GM21381 (cell line): Measurements from ENCODE around the gene ZNF716.
"Not testable (repeated sequence)": the region's sequence is repeated elsewhere in the genome, so short reads cannot be mapped to it uniquely, and the experiment has no call there.

Source experiments
- ATAC-seq: cut with Tn5 transposase; IDR thresholded peaks from one replicate; pipeline ENCODE4 v1.9.1; 2021; ENCODE audit warnings: mild to moderate bottlenecking, moderate library complexity; ENCODE audit not compliant: unreplicated experiment

ZNF716 gene

DNA sequence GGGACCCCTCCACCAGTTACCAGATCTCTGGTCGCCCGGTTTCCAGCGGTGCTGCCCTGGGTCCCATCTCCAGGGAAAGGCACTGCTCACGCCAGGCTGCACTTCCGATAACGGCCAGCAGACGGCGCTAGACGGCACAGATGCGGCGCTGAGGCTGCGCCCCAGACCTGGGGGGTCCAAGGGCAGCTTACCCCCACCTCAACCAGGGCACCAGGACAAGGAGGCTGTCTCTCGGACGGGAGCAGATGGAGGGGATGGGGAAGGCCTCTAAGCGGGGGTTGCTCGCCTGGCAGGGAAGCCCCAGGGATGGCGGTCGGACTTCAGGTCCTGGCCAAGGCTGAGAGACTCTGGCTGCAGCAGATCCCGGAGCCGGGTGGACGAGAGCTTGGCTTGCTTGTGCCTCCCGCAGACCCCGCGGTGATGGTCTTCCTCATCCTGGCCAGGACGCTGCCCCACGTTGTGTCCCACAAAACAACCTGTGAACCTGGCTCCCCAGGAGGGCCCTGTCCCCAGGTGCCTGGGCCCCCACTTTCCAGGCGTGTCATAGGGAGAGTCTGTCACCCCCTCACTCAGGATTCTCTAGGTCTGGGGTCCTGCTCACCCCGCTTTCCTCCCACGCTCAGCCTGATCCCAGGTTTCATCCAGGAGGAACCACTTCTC is 23.9 kb upstream of the ZNF716 start:
- ATAC-seq, result no peak

DNA sequence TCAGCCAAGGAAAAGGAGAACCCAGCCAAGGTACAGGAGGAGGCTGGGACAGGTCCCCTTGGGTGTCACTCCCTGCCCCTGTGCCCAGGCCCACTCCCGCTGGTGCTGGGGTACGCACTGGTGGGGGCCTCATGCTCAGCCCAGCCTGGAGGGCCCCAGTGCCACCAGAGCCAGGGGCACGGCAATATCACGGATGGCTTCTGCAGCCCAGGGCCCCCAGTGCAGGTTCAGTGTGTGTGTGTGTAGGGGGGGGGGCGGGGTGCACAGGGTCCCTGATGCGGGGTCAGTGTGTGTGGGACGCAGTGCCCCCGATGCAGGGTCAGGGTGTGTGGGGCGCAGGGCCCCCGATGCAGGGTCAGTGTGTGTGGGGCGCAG is 23.4 kb upstream of the ZNF716 start:
- ATAC-seq, result no peak

DNA sequence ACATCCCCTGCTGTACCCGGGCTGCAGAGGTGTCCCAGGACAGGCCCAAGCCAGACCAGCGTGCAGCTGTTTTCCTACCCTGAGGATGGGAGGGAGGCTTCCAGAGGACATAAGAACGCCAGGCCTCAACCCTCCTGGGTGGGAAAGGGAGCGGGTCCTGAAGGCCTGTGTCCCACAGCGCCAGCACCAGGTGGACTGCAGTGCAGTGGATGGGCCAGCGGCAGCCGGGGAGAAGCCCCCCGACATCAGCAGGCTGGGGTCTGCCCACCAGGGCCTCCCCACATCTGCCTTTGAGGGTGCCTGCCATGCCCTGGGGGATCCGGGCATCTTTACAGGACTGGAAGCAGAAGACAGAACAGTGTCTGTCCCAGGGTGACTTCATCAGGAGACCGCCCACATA is 22.8 kb upstream of the ZNF716 start:
- ATAC-seq, result no peak

DNA sequence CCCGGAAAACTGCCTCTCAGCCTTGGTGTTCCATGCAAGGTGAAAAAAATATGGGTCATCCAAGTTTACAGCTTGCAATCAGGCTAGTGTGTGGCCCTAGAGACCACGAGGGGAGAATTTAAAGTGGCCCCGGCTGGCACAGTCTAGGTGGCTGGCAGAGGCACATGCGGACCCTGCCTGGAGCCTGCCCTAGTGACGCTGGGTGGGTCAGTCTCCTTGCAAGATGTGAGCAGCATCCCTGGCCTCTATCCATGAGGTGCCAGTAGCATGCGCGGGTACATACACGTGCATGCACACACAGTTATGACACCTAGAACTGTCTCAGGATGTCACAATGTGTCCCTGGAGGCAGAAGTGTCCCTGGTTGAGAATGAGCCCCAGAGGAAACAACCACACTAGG is 22.4 kb upstream of the ZNF716 start:
- no peak for ATAC-seq

DNA sequence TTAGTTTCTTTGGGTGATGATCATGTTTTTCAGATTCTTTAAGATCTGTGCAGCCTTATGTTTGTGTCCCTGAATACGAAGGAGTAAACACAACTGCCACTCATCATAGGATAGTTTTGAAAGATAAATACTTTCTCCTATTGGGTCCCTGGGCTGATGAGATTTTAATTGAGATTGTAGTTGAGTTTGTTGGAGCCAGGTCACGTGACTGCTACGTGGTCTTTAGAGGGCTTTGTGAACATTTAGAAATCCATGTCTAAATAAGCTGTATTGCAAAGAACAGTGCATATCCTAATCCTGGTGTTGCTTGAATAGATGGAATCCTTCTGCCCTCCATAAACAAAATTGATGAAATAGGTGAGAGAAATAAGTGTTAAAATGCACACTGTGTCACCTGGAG is 17.4 kb upstream of the ZNF716 start:
- ATAC-seq, result no peak

DNA sequence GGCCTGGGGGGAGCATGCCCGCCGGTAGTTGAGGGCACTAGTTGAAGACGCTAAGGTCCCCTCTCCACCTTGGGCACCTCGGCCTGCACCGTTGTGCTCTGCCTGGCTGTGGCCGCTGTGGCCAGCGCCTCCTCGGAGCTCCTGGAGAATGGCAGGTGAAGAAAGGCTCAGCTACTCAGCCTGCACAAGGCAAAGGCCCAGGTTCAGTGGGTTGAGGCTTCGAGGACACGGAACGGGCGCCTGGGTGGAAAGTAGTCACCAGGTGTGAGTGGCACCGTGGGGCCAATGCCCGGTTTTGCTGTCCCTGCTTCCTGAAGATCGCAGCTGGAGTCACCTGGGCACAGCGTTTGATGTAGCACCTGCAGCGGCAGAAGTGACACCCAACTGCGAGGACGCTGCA is 12.4 kb upstream of the ZNF716 start:
- ATAC-seq, result no peak

DNA sequence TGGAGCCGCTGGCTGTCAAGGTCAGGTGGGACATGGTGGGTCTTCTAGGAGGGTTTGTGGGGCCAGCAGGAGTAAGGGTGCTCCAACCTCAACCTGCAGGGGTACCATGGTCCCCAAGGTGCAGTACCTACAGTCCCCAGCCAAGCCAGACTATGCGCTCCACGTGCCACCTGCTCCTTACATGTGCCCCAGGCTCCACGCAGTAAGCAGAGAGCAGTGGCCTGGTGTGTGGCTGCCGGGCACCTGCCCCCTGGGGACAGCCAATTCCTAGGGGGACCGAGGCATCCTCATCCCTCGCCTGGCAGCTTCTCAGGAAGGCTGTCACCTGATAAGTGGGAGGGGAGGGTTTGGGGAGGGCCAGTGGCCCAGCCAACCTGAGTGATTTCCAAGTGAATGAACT is 11.7 kb upstream of the ZNF716 start:
- ATAC-seq, result no peak

DNA sequence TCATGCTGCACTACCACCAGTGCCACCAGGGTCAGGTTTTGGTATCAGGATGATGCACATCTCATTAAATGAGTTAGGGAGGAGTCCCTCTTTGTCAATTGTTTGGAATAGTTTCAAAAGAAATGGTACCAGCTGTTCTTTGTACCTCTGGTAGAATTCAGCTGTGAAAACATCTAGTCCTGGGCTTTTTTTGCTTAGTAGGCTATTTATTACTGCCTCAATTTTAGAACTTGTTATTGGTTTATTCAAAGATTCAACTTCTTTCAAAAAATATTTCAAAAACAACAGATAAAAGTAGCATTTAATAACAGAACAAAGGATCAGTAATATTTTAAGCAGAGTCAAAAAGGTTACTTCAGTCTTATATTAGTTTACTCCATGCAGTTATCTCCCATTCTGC is 6.4 kb upstream of the ZNF716 start:
- ATAC-seq, result no peak

DNA sequence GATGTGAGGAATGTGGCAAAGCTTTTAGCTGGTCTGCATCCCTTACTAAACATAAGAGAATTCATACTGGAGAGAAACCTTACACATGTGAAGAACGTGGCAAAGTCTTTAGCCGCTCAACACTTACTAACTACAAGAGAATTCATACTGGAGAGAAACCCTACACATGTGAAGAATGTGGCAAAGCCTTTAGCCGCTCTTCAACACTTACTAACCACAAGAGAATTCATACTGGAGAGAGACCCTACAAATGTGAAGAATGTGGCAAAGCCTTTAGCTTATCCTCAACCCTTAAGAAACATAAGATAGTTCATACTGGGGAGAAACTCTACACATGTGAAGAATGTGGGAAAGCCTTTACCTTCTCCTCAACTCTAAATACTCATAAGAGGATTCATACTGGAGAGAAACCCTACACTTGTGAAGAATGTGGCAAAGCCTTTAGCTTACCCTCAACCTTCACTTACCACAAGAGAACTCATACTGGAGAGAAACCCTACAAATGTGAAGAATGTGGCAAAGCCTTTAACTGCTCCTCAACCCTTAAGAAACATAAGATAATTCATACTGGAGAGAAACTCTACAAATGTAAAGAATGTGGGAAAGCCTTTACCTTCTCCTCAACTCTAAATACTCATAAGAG is 19.3 kb downstream of the ZNF716 start:
- ATAC-seq, result not testable (repeated sequence)

DNA sequence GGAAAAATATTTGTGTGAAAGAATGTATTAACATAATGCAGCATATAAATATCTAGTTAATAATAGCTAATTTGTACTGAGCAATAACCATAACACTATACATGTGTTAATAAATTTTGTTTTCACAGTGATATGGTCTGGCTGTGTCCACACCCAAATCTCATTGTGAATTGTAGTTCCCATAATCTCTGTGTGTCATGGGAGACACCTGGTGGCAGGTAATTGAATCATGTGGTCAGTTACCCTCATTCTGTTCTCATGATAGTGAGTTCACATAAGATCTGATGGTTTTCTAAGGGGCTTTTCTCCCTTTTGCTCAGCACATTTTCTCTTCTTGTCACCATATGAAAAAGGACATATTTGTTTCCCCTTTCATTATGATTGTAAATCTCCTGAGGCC is 30.3 kb downstream of the ZNF716 start:
- not testable (repeated sequence) for ATAC-seq

DNA sequence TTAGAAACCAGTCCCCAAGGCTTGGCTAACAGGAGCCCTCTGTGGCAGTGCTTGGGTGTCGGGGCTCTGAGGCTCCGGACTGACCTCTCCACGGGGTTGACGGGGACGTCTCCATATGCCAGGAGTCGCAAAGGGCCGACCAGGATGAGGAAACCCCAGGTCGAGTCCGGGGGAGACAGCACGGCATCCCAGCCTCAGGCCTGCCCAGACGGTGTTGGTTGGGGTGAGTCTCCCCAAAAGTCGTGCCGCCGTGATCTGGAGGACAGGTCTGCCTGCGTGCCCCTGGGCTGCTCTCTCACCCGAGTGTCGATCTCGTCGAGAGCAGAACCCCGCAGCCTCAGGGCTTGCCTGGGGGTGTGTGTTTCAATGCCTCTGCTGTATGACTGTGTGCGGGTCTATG is 35.0 kb downstream of the ZNF716 start:
- ATAC-seq, result not testable (repeated sequence)

DNA sequence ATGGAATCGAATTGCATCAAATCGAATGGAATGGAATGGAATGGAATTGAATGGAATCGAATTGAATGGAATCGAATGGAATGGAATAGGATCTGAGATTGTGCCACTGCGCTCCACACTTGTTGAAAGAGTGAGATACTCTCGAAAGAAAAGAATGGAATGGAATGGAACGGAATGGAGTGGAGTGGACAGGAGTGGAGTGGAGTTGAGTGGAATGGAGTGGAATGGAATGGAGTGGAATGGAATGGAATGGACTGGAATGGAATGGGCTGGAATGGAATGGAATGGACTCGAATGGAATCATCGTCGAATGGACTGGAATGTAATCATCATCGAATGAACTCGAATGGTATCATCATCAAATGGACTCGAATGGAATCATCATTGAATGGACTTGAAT is 38.0 kb downstream of the ZNF716 start:
- no peak for ATAC-seq

DNA sequence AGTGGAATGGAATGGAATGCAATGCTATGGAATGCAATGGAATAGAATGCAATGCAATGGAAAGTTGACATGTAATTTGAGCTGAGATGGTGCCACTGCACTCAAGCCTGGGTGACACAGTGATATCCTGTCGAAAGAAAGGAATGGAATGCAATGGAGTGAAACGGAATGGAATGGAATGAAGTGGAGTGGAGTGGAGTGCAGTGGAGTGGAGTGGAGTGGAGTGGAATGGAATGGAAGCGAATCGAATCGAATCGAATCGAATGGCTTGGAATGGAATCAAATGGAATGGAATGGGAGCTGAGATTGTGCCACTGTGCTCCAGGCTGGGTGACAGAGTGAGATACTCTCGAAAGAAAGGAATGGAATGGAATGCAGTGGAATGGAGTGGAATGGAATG is 45.1 kb downstream of the ZNF716 start:
- not testable (repeated sequence) for ATAC-seq

DNA sequence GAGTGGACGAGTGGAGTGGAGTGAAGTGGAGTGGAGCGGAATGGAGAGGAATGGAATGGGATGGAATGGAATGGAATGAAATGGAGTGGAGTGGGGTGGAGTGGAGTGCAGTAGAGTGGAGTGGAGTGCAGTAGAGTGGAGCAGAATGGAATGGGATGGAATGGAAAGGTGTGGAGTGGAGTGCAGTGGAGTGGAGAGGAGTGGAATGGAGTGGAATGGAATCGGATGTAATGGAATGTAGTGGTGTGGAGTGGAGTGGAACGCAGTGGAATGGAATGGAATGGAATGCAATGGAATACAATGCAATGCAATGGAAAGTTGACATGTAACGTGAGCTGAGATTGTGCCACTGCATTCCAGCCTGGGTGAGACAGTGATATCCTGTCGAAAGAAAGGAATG is 46.4 kb downstream of the ZNF716 start:
- ATAC-seq, result no peak

DNA sequence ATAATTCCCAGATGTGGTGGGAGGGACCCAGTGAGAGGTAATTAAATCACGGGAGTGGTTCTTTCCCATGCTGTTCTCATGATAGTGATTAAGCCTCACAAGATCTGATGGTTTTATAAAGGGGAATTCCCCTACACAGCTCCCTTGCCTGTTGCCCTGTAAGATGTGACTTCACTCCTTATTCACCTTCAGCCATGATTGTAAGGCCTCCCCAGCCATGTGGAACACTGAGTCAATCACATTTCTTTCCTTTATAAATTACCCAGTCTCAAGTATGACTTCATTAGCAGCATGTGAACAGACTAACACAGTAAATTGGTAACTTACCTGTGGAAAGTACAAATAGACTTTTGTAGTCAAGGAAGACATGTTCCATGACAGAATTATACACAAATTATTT is 55.2 kb downstream of the ZNF716 start:
- ATAC-seq, result no peak
